Measurements from ENCODE around the gene BICRA. TPM values are rescaled to one million over a fixed set of nuclear protein-coding genes. Genes with fewer than 3 reads are reported as not detected.
A peak's percentile ranks its signal among the peaks of the same experiment; 100 is the strongest.

The BICRA gene
- total RNA-seq, 1 donor from 2014 or later = 24.1 TPM

DNA sequence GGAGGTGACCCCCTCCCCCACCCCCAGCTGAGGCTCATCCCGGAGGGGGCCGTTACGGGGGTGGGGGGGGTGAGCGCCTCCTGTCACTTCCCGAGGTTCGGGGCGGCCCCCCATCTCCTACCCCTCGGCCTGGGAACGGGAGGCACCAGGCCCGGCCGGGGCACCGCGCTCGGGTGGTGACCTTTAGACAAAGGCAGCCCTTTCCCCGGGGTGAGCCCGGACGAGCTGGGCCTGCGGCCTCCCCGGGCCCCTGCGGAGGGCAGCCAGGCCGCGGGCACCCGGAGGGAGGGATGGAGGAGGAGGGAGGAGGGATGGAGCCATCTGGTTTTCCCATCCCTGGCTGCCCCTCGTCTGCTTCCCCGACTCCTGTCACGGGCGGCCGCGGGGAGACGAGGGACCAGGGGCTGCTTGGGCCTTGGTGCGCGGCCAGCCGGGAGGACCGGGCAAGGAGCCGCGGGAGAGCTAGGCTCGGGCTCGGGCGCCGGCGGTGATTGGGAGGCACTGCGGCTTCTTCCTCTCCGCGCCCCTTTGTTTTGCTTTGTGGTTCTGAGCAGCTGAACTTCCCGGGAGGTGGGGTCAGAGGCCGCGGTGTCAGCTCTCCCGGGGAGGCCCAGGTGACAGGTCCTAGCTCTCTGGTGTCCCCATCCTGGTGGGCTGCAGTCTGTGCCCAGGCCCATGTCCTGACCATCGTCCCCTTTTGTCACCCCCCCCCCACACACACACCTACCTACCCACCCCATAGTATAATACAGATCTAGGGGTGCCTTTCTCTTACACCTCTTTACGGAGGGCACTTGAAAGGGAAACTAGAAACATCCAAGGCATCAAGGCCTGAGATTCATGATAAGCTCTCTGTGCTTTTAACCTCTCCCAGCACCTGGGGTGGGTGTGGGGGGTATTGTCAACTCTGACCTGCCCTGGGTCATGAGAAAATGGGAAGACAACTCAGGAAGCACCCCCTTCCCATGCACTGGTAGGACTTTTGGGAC lies 1.3 kb downstream of the BICRA start:
- Mint-ChIP-seq H3K27ac (ENCODE audit: unreplicated experiment) (peak overlapping the region; percentile 87), H3K27me3 (ENCODE audit: unreplicated experiment) (peaks cover 17% of the 10 kb centered on the region)

GRCh38 chr19:47610902-47611301 lies 2.0 kb downstream of the BICRA start:
- Mint-ChIP-seq H3K36me3 (ENCODE audit: low read depth, unreplicated experiment) (peaks cover 3% of the 10 kb centered on the region), H3K4me1 (ENCODE audit: unreplicated experiment) (peaks cover 42% of the 10 kb centered on the region), H3K27me3 (ENCODE audit: unreplicated experiment) (peaks cover 17% of the 10 kb centered on the region)

More for the DNA sequence above, 1.3 kb downstream of the BICRA start:
- TF ChIP-seq CTCF (IDR thresholded peaks at IDR 0.05; ENCODE audit: unreplicated experiment) = no peak
- peak; percentile 56 for DNase-seq (ENCODE audit: low spot score)
- peaks cover 3% of the 10 kb centered on the region for H3K36me3 Mint-ChIP-seq (ENCODE audit: low read depth, unreplicated experiment)
- H3K4me3 Mint-ChIP-seq (ENCODE audit: unreplicated experiment) = peak overlapping the region; percentile 84
- peaks cover 37% of the 10 kb centered on the region for H3K4me1 Mint-ChIP-seq (ENCODE audit: unreplicated experiment)
- H3K9me3 Mint-ChIP-seq (ENCODE audit: unreplicated experiment) = no peaks in the 10 kb centered on the region

GRCh38 chr19:47613165-47614020 lies 4.5 kb downstream of the BICRA start:
- Mint-ChIP-seq H3K27ac (ENCODE audit: unreplicated experiment) (peak overlapping the region; percentile 97), H3K4me3 (ENCODE audit: unreplicated experiment) (peak overlapping the region; percentile 63), H3K27me3 (ENCODE audit: unreplicated experiment) (peaks cover 13% of the 10 kb centered on the region), H3K4me1 (ENCODE audit: unreplicated experiment) (peaks cover 47% of the 10 kb centered on the region), H3K36me3 (ENCODE audit: low read depth, unreplicated experiment) (peaks cover 3% of the 10 kb centered on the region), H3K9me3 (ENCODE audit: unreplicated experiment) (no peaks in the 10 kb centered on the region)
- no peak for TF ChIP-seq CTCF (IDR thresholded peaks at IDR 0.05; ENCODE audit: unreplicated experiment)
- peak; percentile 67 for DNase-seq (ENCODE audit: low spot score)

More at GRCh38 chr19:47610902-47611301, 2.0 kb downstream of the BICRA start:
- Mint-ChIP-seq H3K4me3 (ENCODE audit: unreplicated experiment) (peak overlapping the region; percentile 84), H3K9me3 (ENCODE audit: unreplicated experiment) (no peaks in the 10 kb centered on the region), H3K27ac (ENCODE audit: unreplicated experiment) (peak overlapping the region; percentile 87)
- no peak for DNase-seq (ENCODE audit: low spot score)
- TF ChIP-seq CTCF (IDR thresholded peaks at IDR 0.05; ENCODE audit: unreplicated experiment) = no peak

DNA sequence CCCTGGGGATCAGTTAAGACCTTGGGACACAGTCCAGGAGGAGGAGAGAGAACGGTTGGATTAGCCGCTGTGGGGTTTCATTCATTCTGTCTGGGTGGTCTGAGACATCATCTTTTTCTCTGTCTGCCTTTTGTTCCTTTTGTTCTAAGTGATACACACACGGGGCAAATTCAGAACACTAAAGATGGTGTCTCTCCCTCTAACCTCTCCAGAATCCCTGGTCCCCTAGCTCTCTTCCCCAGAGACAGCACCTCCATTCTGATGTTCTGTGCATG lies 5.0 kb downstream of the BICRA start:
- H3K36me3 Mint-ChIP-seq (ENCODE audit: low read depth, unreplicated experiment) = peaks cover 3% of the 10 kb centered on the region
- H3K9me3 Mint-ChIP-seq (ENCODE audit: unreplicated experiment) = no peaks in the 10 kb centered on the region
- no peak for TF ChIP-seq CTCF (IDR thresholded peaks at IDR 0.05; ENCODE audit: unreplicated experiment)
- DNase-seq (ENCODE audit: low spot score) = no peak
- H3K4me3 Mint-ChIP-seq (ENCODE audit: unreplicated experiment) = peak overlapping the region; percentile 63
- H3K27me3 Mint-ChIP-seq (ENCODE audit: unreplicated experiment) = peaks cover 13% of the 10 kb centered on the region
- peaks cover 47% of the 10 kb centered on the region for H3K4me1 Mint-ChIP-seq (ENCODE audit: unreplicated experiment)
- H3K27ac Mint-ChIP-seq (ENCODE audit: unreplicated experiment) = peak overlapping the region; percentile 97
